D341Med (cell line): ENCODE data around the gene P2RY11.

Experiments
- DNase-seq: peaks from one replicate; pipeline ENCODE4 v3.0.0; 2012; ENCODE audit warnings: low spot score

P2RY11 gene

GRCh38 chr19:10113964-10114650 lies 2.6 kb downstream of the P2RY11 start:
- peak; percentile 51 for DNase-seq

GRCh38 chr19:10114651-10115391 lies 3.3 kb downstream of the P2RY11 start:
- DNase-seq = no peak

GRCh38 chr19:10115392-10116084 lies 4.0 kb downstream of the P2RY11 start:
- DNase-seq = no peak

- peak; percentile 33 for DNase-seq
These were observed 4.8 kb downstream of the P2RY11 start for GRCh38 chr19:10116085-10116865.

- no peak for DNase-seq
These were observed 5.5 kb downstream of the P2RY11 start for GRCh38 chr19:10116866-10117616.

GRCh38 chr19:10118960-10119359 lies 7.5 kb downstream of the P2RY11 start:
- no peak for DNase-seq

- no peak for DNase-seq
These were observed 9.2 kb downstream of the P2RY11 start for GRCh38 chr19:10120538-10121189.

- DNase-seq = no peak
These were observed 10.6 kb downstream of the P2RY11 start for GRCh38 chr19:10122045-10122444.

GRCh38 chr19:10124429-10124828 lies 12.9 kb downstream of the P2RY11 start:
- no peak for DNase-seq

GRCh38 chr19:10126213-10126639 lies 14.7 kb downstream of the P2RY11 start:
- DNase-seq = no peak

GRCh38 chr19:10132905-10133304 lies 21.4 kb downstream of the P2RY11 start:
- no peak for DNase-seq

GRCh38 chr19:10133596-10133995 lies 22.1 kb downstream of the P2RY11 start:
- no peak for DNase-seq

- no peak for DNase-seq
These were observed 22.5 kb downstream of the P2RY11 start for GRCh38 chr19:10134040-10134439.

GRCh38 chr19:10135551-10136334 lies 24.2 kb downstream of the P2RY11 start:
- no peak for DNase-seq

GRCh38 chr19:10136936-10137335 lies 25.4 kb downstream of the P2RY11 start:
- DNase-seq = no peak

GRCh38 chr19:10137751-10138682 lies 26.5 kb downstream of the P2RY11 start:
- DNase-seq = no peak

- DNase-seq = no peak
These were observed 27.6 kb downstream of the P2RY11 start for GRCh38 chr19:10138879-10139795.

- DNase-seq = no peak
These were observed 28.5 kb downstream of the P2RY11 start for GRCh38 chr19:10139952-10140351.
